HG02588 (cell line): ENCODE measurements around the gene ZNF438.

Experiments used
- ATAC-seq: cut with Tn5 transposase; IDR thresholded peaks from one replicate; pipeline ENCODE4 v1.9.1; 2021; ENCODE audit warnings: mild to moderate bottlenecking, moderate library complexity; ENCODE audit not compliant: unreplicated experiment

The ZNF438 gene

GRCh38 chr10:30830315-30831230 lies 201.1 kb downstream of the ZNF438 start:
- ATAC-seq: no peak

DNA sequence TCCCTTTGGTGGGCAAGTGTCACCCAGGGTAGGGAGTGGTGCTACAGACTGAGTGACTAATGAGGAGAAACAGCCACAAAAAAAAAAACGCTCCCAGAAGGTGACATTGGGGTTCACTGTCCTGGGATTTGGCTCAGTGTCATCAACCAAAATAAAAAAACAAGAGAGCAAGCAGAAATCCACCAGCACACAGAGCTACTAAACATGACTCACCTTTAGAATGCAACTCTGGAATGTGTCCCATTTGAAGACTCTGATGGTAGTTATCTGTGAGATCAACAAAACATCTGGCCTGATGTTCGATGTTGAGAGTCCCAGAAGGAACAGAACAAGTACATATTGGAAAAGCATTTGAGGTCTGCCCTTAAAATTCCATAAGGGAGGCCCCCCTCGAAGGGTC lies 201.8 kb downstream of the ZNF438 start:
- ATAC-seq: no peak

DNA sequence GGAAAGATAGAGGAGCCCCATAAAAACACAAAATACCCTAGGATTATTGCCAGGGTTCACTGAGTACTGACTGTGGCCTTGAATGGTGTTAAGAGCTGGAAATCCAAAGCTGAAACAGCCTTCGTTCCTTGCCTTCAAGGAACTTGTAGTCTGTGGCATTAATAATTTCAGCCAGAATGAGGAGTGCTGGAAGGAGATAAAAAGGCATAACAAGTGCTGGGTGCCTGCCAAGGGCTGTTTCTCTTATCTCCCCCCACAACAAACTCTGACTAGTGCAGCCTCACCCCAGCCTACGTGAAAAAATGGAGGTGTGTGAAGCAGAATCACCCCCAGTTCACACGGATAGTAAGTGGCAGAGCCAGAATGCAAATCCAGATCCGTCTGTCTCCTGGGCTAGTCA lies 203.0 kb downstream of the ZNF438 start:
- ATAC-seq: no peak

- ATAC-seq: no peak
These were observed 203.5 kb downstream of the ZNF438 start for GRCh38 chr10:30828164-30828563.

DNA sequence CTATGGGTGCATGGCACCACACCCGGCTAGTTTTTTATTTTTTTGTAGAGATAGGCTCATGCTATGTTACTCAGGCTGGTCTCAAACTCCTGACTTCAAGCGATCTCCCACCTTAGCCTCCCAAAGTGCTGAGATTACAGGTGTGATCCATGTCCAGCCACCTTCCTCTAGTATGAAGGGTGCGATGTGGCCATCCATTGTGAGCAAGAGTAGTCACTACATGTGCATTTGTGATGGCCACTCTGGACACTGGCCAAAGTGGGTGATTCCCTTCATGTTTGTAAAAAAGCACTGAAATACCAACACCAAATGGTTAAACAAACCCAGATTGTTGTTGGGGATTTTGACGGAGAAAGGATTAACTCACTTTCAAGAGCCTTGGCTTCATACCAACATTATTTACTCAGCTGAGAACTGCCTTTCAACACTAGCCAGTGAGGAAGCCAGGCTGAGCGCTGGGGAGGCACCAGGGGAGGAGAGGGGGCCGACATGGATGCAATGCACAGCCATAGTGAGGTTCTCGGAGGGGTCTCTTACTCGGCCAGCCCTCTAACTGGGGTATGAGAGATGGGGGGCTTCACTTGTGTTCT lies 204.0 kb downstream of the ZNF438 start:
- no peak for ATAC-seq

- no peak for ATAC-seq
These were observed 205.0 kb downstream of the ZNF438 start for GRCh38 chr10:30826679-30827078.

GRCh38 chr10:30825495-30825894 lies 206.2 kb downstream of the ZNF438 start:
- ATAC-seq: no peak

DNA sequence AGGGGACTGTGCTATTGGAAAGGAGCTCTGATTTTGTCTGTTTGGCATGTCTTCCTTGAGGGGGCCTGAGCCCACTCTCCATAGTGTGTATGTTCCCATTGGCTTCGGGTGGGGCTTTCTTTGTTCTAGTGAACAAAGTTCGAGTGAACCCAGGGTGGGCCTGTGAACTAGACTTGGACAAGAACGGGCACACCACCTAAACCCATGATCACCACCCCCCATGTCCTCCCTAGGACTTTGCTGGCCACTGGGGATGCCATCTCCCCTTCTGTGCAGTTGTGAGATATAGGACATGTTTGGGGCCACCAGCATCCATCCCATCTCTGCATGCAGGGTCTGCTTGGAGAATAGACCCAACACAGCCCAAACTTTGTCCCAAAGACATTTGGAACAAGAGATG lies 206.6 kb downstream of the ZNF438 start:
- no peak for ATAC-seq

DNA sequence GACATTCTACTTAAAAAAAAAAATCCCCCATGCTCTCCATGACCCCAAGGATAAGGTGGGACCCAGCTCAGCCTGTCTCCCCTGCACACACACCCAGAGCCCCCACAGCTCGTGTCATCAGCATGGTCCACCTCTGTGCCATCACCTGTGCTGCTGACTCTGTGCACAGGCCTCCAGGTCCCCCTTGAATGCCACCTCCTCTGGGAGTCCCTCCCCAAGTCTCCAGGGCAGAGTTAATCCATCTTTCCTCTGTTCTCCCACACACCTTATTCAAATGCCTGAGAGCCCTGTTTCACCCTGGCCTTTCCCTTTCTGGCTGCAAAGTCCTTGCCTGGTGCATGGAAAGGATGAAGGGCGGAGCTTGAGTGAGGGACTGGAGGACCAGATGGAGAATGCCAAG lies 208.0 kb downstream of the ZNF438 start:
- no peak for ATAC-seq

DNA sequence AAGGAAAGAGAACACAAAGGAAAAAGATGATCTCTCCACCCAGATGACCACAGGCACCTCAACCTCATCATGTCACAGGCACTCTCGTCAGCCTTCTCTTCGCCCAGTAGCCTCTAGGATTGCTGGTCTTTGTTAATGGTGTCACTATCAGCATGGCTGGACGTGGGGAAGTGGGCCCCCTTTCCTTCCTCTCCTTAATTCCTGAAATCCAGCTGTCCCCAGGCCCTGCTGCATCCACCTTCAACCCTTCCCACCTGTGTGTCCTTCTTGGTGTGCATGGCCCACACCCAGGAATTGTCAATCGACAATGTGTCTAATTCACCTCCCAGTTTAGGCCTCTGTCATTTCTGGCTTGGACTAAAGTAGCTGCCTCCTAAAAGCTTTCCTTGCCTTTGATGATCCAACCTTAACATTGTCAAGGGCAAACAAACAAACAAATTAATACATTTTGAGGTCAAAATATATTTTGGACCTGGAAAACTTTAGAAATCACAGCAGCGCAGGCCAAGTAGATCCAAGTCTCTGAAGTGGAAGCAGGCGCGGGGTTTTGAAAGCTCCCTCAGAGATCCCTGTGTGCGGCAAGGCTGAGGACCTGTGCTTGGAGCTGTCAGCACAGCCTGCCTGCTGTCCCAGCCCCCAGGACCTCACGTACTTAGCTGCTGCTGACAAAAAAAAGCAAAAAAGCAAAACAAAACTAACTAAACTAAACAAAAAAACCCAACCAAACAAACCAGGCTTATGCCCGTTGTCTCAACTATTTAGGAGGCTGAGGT lies 208.8 kb downstream of the ZNF438 start:
- ATAC-seq: no peak

GRCh38 chr10:30821994-30822692 lies 209.5 kb downstream of the ZNF438 start:
- no peak for ATAC-seq

DNA sequence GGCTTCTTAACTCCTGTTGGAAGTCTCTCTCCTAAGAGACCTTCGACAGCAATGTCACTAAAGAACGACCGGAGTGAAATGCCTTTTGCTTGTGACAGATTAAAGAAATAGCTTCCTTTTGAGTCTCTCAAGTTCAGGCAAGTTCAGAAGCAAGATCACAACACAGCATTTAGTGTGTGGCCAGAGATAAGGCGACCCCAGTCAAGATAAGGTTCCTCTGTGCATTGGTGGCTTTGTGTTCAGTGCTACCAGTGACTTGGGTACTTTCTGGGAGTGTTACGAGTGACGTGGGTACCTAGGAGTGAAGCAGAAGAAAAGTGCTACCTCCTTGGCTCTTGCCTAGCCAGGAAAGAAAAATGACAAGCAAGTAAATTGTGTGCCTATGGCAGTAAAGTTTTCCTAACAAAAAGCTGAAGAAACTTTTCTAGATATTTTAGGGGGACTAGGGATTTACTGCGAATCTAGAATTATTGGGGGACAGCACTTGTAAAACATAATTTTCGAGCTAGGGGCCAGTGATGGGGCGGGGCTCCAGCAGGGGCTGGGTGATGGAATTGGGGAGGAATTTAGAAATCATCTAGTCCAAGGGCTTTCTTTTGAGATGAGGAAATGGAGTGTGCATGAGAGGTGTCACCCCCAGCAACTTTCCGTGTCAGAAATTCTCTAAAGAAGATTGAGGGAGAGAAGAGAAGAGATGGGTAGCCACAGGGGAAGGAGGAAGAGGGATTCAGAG lies 210.2 kb downstream of the ZNF438 start:
- ATAC-seq: no peak

GRCh38 chr10:30820261-30820991 lies 211.2 kb downstream of the ZNF438 start:
- no peak for ATAC-seq

- ATAC-seq: no peak
These were observed 212.1 kb downstream of the ZNF438 start for GRCh38 chr10:30819341-30820181.

- no peak for ATAC-seq
These were observed 212.8 kb downstream of the ZNF438 start for GRCh38 chr10:30818854-30819253.

- ATAC-seq: no peak
These were observed 213.5 kb downstream of the ZNF438 start for GRCh38 chr10:30818010-30818660.

- ATAC-seq: no peak
These were observed 214.1 kb downstream of the ZNF438 start for GRCh38 chr10:30817541-30817940.

GRCh38 chr10:30816820-30817171 lies 214.9 kb downstream of the ZNF438 start:
- no peak for ATAC-seq
